Stimulated activated CD8-positive, alpha-beta memory T cell treated with anti-CD3 and anti-CD28 coated beads, Interleukin-4, amount 100 ng/mL, for 4 hours (primary cell): ENCODE measurements around the gene TBX2.

ENCODE experiments used
- DNase-seq, 2 donors: peaks; one replicate each; pipeline ENCODE4 v3.0.0-alpha.2; 2020; ENCODE audit warnings: low read depth in 2 of 2, low spot score in 1 of 2

The TBX2 gene

DNA sequence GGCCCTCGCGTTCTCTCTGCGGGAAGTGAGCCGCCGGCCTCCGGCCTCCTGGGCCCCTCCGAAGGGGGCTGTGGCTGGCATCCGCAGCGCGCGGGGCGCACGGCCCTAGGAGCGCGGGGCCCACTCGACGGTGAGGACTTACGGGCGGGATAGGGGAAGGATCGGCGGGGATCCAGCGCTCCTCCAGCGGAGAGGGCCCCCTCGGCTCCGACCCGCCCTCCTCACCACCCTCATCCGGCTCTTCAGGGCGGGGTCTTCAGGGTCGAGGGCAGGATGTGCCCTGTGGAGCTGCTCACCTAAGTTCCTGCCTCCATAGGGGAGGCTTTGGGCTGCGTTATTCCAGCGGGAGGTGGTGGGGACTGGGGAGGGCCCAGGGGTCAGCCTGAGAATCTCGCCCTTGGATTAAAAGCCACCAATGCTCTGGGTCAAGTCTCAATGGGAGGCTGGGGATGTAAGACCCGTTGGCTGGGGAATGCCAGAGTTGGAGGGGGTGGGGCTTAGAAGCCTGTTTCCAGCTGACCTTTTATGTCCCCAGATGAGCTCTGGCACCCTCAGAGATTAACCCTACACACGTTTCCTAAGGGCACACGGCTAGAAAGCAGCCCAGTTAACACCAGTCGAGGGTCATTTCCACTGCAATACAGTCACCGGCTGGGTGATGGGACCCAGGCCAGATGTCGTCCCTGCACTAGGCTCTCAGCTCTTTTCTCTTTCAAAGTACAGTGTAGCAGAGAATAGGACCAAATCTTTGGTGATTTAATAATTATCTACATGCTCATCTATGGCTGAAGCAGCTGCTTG, 13.4 kb downstream of the TBX2 start:
- no peak for DNase-seq

- DNase-seq = no peak
Measured at GRCh38 chr17:61413661-61414126, 14.1 kb downstream of the TBX2 start.

- no peak for DNase-seq
Measured at GRCh38 chr17:61414141-61414935, 14.7 kb downstream of the TBX2 start.

DNA sequence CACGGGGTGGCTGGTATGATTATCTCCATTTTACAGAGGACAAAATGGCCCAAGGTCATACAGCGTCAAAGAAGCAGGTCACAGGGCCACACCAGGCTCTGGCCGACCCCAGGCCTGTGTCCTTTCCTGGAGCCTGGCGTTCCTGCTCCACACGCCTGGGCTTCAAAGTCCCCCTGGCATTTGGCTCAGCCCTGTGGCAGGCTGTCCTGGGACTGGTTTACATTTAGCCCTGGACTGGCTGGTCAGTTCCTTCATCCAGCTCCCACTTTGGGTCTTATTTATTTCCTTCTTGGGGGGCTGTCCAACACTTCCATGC, 15.3 kb downstream of the TBX2 start:
- no peak for DNase-seq

DNA sequence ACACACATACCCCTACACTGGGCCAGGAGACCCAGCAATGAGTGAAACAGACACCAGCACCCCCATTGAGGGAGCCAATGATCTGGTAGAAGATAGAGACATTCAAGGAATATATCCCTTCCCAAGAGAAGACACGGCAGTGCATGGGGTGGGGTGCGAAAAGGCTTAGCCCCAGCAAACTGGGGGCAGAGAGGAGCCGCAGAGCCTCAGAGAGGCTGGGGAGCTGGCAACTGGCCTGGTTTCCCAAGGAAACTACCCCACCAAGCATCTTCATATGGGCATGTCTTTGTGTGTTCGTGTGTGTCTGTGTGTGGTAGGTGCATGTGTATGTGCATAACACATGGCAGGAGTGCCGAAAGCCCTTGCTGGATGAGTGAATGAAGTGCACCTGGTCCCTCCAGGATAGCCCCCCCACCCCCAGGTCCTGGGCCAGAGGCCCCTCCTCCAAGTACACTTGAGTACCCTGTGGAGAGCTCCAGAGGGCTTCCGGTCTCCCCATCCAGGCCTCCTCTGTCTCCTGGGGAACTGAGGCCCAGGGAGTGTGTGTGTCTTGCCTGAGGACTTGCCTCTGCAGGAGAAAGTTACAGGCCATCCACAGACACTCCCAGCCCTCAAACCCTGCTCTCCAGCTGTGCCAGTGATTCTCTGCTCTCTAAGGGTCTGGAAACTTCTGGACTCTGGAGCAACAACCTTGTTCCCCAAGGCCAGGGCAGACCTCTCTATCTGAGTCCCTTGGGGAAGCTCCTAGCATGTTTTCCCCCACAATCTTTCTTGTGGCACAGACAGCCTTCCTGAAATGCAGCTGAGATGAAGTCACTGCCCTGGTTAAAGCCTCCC, 15.9 kb downstream of the TBX2 start:
- no peak for DNase-seq

GRCh38 chr17:61416211-61416539, 16.5 kb downstream of the TBX2 start:
- DNase-seq = no peak

DNA sequence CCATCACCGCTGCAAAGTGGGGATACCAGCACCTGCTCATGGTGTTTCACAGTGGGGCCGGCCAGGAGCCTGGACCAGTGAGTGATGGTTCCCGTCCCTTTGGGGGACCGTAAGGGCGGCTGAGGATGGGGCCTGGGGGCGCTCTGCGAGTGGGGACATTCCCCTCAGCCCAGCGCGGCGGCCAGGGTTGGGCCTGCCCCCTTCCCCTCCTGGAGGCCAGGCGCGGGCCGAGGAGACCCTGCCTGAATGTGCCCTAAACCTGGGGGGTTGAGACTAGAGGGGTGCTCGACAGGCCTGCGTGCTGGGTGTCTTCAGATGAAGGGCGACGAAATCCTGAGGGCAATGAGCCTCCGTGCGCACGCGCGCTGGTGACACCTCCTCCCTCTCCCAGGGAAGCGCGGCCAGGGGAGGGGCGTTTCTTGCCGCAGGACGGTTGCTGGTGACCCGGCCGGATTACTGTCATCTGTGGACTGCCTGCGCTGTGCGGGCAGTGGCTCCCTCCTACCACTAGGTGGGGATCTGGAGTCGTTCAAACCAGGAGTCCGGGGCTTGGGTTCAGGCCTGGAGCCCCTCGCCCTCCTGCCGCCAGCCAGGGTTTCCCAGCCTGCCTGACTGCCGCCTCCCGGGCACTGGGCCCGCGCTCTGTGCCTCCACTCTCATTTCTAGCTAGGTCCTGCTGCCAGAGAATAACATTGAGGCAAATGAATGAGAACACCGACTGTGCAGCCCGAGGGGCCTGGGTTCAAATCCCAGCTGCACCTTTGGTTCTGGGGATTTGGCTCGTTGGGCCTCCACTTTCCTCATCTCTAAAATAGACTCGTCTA, 17.1 kb downstream of the TBX2 start:
- no peak for DNase-seq

- no peak for DNase-seq
Measured at GRCh38 chr17:61418449-61418848, 18.8 kb downstream of the TBX2 start.

- DNase-seq = no peak
Measured at GRCh38 chr17:61419496-61420046, 19.9 kb downstream of the TBX2 start.

DNA sequence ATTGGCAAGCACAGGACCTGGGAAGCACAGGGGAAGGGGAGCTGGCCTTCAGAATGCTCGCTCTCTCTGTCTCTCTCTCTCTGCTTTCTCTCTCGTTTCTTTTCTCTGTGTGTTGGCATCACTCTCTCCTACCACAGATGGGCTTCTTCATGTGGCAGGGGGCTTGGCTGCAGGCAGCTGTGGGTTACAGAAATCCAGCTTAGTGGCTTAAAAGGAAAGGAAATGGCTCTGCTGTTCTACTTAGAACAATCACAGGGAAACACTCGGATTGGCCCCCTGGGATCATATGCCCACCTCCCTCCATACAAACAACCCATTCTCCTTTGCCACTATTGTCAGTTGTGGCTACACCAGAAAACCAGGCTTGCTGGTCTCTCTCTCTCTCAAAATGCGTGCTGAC, 20.4 kb downstream of the TBX2 start:
- no peak for DNase-seq

DNA sequence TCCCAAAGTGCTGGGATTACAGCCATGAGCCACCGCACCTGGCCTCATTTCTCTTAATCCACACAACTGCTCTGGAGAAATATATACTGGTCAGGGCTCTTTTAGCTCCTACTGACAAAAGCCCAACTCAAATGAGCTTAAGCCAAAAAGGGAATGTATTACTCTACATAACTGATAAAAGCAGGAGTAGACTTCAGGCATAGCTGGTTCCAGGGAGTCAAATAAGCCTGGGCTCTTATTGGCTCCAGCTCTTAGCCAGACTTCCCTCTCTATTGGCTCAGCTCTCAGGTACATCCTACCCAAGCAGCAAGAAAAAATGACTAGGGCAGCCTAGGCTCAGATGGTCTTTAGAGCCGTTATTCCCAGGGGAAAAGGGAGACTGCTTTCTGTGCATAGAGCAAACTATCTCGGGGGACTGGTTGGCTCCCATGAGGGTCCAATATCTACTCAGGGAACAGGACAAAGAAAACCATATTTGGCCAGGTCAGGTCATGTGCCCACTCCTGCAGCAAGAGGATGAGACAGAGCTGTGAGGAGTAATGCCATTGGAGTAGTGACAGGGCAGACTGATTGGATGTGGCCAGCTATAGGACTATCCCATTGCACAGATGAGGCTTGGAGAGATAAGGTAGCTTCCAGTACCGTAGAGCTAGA, 21.2 kb downstream of the TBX2 start:
- no peak for DNase-seq

GRCh38 chr17:61421460-61421859, 21.8 kb downstream of the TBX2 start:
- no peak for DNase-seq

DNA sequence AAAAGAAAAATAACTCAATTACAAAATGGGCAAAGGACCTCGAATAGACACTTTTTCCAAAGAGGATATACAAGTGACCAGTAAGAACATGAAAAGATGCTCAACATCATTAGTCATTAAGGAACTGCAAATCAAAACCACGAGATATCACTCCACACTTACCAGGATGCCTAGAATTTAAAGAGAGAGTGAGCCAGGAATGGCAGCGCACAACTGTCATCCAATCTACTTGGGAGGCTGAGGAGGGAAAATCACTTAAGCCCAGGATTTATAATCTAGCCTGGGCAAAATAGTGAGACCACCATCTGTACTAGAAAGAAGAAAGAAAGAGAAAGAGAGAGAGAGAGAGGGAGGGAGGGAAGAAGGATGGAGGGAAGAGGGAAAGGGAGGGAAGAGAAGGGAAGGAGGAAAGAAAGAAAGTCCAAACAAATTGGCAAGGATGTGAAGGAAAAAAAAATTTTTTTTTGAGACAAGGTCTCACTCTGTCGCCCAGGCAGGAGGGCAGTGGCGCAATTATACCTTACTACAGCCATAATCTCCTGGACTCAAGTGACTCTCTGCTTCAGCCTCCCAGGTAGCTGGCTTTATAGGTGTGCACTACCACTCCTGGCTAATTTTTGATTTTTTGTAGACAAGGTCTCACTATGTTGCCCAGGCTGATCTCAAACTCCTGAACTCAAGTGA, 22.6 kb downstream of the TBX2 start:
- no peak for DNase-seq

- no peak for DNase-seq
Measured at GRCh38 chr17:61422869-61423268, 23.2 kb downstream of the TBX2 start.

DNA sequence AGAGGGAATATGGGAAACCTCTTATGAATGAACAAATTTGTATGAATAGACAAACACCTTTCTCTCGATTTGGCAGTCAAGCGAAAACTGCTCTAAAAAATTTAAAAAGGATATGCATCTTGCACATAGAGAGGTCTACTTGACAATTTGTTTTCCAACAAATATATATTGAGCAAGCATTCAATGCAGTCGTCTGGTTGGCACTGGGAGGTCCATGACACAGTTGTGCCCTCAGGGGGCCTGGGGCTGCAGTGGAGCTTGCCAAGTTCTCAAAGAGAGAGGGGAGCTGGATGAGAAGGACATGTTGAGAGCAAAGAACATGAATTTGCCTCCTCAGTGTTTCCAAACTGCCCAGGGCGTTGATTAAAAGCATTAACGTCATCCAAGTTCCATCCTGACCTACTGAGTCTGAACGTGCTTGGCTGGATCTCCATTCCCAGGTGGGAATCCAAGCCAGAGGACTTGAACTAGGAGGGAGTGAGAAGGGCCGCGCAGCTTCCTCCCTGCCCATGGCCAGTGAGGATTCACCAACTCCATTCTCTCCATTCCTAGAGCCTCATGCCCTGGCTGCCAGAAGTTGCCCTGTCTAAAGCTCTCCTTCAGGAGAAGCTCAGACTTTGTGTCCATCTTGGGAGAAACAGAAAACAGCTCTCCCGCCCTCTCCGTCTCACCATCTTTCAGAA, 24.5 kb downstream of the TBX2 start:
- no peak for DNase-seq

GRCh38 chr17:61425682-61426481, 26.2 kb downstream of the TBX2 start:
- DNase-seq = no peak

GRCh38 chr17:61426482-61427304, 27.1 kb downstream of the TBX2 start:
- no peak for DNase-seq
